GM11168 (cell line): Measurements from ENCODE around the gene FOXP1.

Experiments used
- in situ Hi-C: fragments of 300-500 bp; cut with MboI; formaldehyde crosslinking; loops from one replicate; pipeline ENCODE4 v1.12.0; 2022; ENCODE audit warnings: low sequenced_read_pairs; ENCODE audit not compliant: unreplicated experiment

Gene FOXP1

DNA sequence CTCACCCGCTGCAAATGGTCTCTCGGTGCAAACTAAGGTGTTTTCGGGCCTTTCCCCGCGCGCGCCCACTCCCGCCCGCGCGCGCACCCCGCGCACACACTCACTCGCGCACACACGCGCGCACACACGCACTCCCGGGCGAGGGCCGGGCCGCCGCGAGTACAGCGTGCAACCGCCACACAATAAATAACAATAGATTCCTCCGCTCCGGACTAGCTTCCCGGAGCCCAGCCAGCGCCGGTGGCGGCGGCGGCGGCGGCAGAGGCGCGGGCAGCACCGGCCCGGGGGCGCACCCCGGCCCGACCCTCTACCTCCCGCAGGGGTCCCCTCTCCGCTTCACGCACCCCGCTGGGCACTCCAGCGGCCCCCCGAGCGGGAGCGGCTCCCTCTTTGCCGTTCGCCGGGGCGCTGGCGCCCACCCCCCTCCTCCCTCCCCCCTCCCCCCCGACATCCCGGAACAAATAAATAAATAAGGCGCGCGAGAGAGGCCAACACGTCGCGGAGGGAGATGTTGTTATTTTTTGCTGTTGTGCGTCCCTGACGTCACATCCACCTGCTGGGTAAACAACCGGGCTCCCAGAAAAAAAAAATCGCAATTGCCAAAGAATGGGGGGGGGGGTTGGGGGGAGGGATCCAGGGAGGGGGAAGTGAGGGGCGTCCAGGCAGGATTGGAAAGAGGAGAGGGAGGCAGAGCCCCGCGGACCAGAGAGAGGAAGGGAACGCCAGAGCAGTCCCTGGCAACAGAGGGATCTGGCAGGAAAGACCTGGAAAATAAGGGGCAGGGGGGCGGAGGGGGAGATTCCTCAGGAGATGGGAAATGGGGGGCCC, at the start of gene FOXP1:
Gene FOXP1 (minus strand): TSS at position 163 of the 828 bp plus-strand sequence. CDS start 385,347 bp downstream, outside the sequence.
- in situ Hi-C loops: loop anchor here (25.0 kb wide), 1 partner anchor 571 kb away; no protein-coding TSS in a partner anchor

DNA sequence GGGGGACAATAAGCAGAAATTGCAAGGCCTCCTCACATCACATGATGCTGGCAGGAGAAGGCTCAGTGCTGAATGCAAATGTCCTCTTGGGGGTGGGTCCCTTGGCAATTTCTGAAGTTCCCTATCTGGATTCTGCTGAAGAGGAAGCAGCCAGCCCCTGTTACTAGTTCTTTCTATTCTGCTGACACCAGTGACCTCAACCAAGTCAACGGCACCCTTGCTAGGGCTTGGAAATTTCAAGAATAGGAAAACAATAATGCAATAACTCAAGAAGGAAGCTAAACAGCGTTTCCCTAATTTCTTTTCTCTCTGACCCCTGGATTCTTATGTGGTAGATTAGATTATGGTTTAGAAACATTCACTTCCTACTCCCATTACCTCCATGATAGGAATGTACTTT, 46.2 kb upstream of the FOXP1 start:
- in situ Hi-C loops: no loop called here

DNA sequence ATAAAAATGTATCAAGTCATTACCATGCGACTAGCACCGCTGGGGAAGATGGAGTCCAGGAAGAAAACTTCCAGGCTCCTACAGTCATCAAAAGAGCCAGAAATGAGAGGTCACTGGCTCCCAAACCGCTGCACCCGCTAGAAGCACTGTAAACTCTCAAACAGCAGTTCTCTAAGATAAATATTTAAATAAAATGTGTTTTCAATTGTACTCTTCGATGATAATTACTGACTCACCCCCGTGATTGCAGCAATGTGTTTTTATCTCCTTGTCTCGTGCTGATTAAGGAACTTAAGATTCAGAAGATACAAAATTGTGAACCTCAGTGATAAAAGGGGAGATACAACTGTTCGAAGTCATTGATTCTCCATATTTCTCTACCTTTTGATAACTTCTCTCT, 45.8 kb upstream of the FOXP1 start:
- in situ Hi-C loops: no loop called here

- in situ Hi-C loops: no loop called here
Observed at GRCh38 chr3:71628522-71628921, 45.0 kb upstream of the FOXP1 start.

- in situ Hi-C loops: no loop called here
Observed at GRCh38 chr3:71625676-71626075, 42.1 kb upstream of the FOXP1 start.

- in situ Hi-C loops: no loop called here
Observed at GRCh38 chr3:71621825-71622537, 38.5 kb upstream of the FOXP1 start.

DNA sequence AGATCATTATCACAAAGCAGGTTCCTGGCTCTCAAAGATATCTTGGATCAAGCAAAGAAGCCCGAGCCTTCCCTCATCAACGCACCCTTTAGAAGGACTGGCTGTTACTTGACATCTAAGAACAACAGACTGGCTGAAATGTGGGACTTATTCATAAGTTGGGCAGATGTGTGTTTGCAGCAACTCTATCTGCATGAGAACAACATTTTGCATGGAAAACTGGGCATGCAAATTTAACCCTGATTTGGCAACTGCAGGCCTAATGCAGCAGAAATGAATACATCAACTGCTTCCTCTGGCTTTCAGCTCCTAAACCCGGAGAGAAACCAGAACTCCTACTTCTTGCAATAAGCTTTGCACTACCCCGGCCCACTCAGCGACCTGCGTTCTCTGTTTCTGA, 35.0 kb upstream of the FOXP1 start:
- in situ Hi-C loops: no loop called here

DNA sequence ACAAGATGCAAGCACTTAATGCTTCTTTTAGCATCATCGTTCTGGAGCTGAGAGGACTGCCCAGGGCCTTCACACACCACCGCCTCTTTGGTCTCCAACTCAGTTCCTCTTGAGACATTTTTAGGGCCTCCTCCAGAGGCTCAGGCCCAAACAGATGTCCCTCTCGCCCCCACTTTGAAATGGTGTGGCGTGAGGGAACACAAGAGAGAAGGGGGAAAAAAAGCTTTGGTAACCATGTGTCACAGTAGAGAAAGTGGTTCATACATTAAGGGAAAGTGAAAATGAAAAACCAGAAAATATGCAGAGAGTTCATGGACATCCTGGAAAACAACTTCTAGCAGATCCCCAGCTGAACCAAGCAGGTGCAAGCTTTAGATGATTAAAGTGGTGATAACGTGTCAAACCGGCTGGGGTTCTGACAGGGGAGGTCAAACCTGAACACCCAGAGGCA, 33.1 kb upstream of the FOXP1 start:
- in situ Hi-C loops: no loop called here

DNA sequence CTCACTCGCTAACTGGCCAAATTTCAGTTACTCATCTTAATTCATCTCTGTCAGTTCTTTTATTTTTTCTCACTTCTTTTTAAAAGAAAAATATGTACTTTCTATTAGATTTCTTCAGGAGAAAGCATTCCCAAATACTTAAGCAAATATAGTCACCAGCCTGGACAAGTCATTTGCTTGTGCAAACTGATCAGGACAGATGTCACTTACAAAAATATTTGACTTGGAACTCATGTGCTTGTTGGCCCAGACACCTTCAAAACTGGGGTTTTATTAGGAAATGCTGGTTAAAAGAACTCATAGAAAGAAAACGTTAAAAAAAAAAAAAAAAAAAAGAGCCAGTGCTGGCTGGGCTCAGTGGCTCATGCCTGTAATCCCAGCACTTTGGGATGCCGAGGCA, 31.3 kb upstream of the FOXP1 start:
- in situ Hi-C loops: no loop called here

GRCh38 chr3:71614426-71614825, 30.9 kb upstream of the FOXP1 start:
- in situ Hi-C loops: no loop called here

DNA sequence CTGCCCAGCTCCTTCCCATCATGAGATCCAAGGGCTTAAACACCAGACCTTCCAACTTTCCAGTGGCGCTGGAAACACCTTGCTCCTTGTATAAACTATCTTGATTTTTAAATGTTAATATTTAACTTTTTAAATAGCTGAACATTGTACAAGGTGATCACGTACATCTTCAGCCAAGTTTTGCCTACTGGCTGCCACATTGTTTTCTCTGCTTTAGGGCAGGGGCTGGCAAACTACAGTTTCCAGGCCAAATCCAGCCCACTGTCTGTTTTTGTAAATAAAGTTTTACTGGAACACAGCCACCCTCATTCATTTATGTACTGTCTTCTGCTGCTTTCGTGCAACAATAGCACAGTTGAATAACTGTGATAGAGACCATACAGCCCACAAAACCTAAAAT, 27.6 kb upstream of the FOXP1 start:
- in situ Hi-C loops: no loop called here

DNA sequence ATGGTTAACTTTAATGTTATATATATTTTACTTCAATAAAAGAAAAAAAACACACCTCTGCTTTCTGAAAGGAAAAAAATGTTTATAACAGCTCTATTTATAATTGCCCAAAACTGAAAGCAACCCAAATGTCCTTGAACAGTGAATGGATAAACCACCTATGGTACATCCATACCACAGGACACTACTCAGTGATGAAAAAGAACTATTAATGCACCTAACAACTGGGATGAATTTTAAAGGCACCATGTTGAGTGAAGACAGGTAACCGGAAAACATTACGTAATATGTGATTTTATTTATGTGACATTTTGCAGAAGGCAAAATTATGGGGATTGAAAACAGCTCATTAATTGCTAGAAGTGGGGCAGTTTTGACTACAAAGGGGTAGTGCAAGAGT, 23.8 kb upstream of the FOXP1 start:
- in situ Hi-C loops: no loop called here

DNA sequence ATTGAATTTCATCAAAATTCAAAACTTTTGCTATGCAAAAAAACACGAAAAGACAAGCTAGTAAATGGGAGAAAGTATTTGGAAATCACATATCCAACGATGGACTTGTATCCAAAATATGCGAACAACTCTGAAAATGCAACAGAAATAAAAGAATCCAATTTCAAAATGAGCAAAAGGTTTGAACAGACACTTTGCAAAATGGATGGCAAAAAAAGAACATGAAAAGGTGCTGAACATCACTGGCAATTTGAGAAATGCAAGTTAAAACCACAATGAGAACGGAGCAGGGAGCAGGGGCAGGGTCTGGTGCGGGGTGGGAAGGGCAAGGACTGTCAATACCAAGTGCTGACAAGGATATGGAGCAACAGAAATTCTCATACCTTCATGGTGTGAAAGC, 23.1 kb upstream of the FOXP1 start:
- in situ Hi-C loops: no loop called here

GRCh38 chr3:71602256-71602655, 18.7 kb upstream of the FOXP1 start:
- in situ Hi-C loops: no loop called here

- in situ Hi-C loops: no loop called here
Observed at GRCh38 chr3:71601811-71602210, 18.3 kb upstream of the FOXP1 start.

GRCh38 chr3:71600646-71601288, 17.2 kb upstream of the FOXP1 start:
- in situ Hi-C loops: no loop called here

DNA sequence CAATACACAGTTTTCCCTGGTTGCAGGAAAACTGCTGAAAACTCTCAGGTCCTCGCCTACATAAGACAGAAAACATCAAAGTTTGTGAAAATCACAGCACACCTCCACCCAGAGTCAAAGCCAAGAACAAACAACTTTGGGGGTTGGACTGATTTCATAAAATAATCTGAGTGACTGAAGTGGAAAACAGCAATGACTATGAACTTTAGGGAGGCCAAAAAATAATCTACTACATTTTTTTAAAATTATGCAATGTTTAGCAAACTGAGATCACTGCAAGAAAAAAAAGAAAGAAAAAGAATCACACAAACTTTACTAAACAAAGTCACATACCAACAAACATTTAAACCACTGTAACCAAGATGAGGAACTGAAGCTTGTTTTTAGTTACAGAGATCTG, 15.9 kb upstream of the FOXP1 start:
- in situ Hi-C loops: loop anchor here (25.0 kb wide), 1 partner anchor 587 kb away; no protein-coding TSS in a partner anchor

DNA sequence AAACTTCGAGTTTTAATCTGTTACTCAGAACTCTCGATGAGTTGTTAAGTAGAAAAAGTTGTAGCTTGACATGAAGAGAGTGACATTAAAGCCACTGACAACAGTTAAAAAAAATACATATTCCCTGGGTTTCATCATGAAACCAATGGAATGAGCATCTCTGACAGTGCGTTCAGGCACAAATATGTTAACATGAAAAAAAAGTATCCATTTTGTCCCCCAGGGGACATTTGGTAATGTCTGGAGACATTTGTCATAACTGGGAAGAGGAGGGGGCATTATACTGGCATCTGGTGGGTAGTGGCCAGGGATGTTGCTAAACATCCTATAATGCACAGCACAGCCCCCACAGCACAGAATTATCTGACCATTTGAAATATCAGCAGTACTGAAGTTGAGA, 14.8 kb upstream of the FOXP1 start:
- in situ Hi-C loops: loop anchor here (25.0 kb wide), 1 partner anchor 586 kb away; no protein-coding TSS in a partner anchor

- in situ Hi-C loops: loop anchor here (25.0 kb wide), 1 partner anchor 585 kb away; no protein-coding TSS in a partner anchor
Observed at GRCh38 chr3:71597286-71597685, 13.8 kb upstream of the FOXP1 start.

DNA sequence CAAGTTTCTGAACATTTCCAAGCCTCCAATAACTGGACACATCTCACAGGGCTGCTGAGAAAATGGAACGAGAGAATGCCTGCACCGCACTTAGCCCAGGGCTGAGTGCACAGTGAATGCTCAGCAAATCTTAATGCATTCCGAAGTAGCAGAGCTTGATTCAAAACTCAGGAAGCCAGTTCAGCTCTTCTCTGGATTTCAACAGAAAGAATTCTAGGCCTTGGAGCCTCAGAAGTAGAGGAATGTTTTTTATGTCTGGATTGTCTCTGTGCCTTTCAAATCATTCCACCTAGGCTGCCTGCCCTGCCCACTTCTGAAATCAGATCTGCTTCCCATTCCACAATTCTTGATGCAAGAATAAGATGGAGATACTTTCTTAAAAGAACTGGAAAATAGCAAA, 9.6 kb upstream of the FOXP1 start:
- in situ Hi-C loops: loop anchor here (25.0 kb wide), 1 partner anchor 581 kb away; no protein-coding TSS in a partner anchor

GRCh38 chr3:71591101-71591500, 7.6 kb upstream of the FOXP1 start:
- in situ Hi-C loops: loop anchor here (25.0 kb wide), 1 partner anchor 579 kb away; no protein-coding TSS in a partner anchor
